Progenitor cell of endocrine pancreas (in vitro differentiated cells): ENCODE results near the gene AHDC1. TPM values are rescaled to one million over a fixed set of nuclear protein-coding genes. Genes with fewer than 3 reads are reported as not detected.
A peak's percentile ranks its signal among the peaks of the same experiment; 100 is the strongest.

Experiments
- DNase-seq: peaks from one replicate; pipeline ENCODE4 v3.0.0; 2021; ENCODE audit warnings: low spot score; ENCODE audit not compliant: unreplicated experiment
- H3K27ac Mint-ChIP-seq: 2 replicates; pipeline ENCODE4 v1.8.0; 2021; ENCODE audit warnings: mild to moderate bottlenecking, moderate library complexity, mixed read lengths
- H3K27me3 Mint-ChIP-seq: 2 replicates; pipeline ENCODE4 v1.8.0; 2021; ENCODE audit warnings: mixed read lengths
- H3K36me3 Mint-ChIP-seq: 2 replicates; pipeline ENCODE4 v1.8.0; 2022; ENCODE audit warnings: mixed read lengths; ENCODE audit not compliant: insufficient read depth
- H3K4me1 Mint-ChIP-seq: 2 replicates; pipeline ENCODE4 v1.8.0; 2021; ENCODE audit warnings: low read depth, mixed read lengths
- H3K4me3 Mint-ChIP-seq: 2 replicates; pipeline ENCODE4 v1.8.0; 2021; ENCODE audit warnings: low read depth, mild to moderate bottlenecking, moderate library complexity, mixed read lengths
- H3K9me3 Mint-ChIP-seq: 2 replicates; pipeline ENCODE4 v1.8.0; 2021; ENCODE audit warnings: low read depth, mixed read lengths
- CTCF ChIP-seq: fragments of 200-600 bp; sonication (generic); IDR thresholded peaks from one replicate; pipeline ENCODE4 v1.5.0; 2021; ENCODE audit warnings: antibody characterized with exemption, mild to moderate bottlenecking; ENCODE audit not compliant: unreplicated experiment
- total RNA-seq: library from RNA; stranded (reverse); gene quantifications from 2 replicates; pipeline ENCODE4 v1.2.1, GENCODE V29; 2021

The AHDC1 gene
- total RNA-seq, 1 donor from 2014 or later, result 53.3 TPM

DNA sequence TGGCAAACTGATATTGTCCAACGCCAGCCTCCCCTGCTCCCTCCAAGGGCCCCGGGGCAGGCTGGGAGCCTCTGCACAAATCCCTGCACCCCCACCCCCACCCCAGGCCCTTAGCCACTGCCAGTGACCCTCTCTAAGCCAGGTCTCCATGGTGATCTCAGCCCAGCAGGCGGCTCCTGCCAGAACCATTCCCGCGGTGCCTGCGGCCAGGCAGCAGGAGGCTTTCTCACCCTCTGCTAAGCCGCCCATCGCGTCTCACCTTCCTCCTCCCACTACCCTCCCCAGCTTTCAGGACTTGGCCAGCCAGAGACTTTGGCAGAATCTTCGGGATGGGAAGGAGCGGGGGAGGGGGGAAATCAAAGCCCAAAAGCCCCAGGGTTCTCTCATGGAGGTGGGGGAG, 67.2 kb downstream of the AHDC1 start:
- Mint-ChIP-seq H3K4me1 (peaks cover 19% of the 10 kb centered on the region), H3K27ac (no peak overlapping the region), H3K36me3 (peaks cover 15% of the 10 kb centered on the region), H3K9me3 (no peaks in the 10 kb centered on the region), H3K27me3 (no peaks in the 10 kb centered on the region), H3K4me3 (no peak overlapping the region)
- no peak for TF ChIP-seq CTCF
- DNase-seq, result no peak

- H3K4me1 Mint-ChIP-seq, result peaks cover 19% of the 10 kb centered on the region
- H3K36me3 Mint-ChIP-seq, result peaks cover 15% of the 10 kb centered on the region
- no peak for DNase-seq
- H3K27me3 Mint-ChIP-seq, result no peaks in the 10 kb centered on the region
- no peak for TF ChIP-seq CTCF
- H3K9me3 Mint-ChIP-seq, result no peaks in the 10 kb centered on the region
- peak overlapping the region; percentile 65 for H3K27ac Mint-ChIP-seq
- no peak overlapping the region for H3K4me3 Mint-ChIP-seq
Measured at GRCh38 chr1:27536010-27536757, 67.8 kb downstream of the AHDC1 start.

DNA sequence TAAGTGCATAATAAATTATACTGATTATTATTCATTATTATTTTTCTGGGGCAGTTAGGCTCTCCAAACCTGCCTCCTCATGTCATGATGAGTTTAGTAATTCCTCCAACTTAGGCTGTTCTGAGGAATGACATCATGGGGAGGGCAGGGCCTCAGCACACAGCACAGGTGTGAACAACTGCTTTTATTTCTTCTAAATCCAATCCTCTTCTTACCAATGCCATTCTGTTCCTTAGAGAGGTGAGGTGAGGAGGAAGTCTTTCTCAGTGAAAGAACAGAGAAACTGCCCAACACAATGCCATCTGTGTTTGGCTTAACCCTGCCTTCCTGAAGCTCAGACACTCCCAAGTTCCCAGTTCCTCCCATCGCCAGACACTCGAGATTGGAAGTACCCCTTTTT, 68.6 kb downstream of the AHDC1 start:
- Mint-ChIP-seq H3K9me3 (no peaks in the 10 kb centered on the region), H3K4me3 (no peak overlapping the region), H3K4me1 (peaks cover 18% of the 10 kb centered on the region), H3K27me3 (no peaks in the 10 kb centered on the region), H3K36me3 (peaks cover 15% of the 10 kb centered on the region), H3K27ac (no peak overlapping the region)
- no peak for TF ChIP-seq CTCF
- DNase-seq, result no peak

- Mint-ChIP-seq H3K4me1 (peaks cover 26% of the 10 kb centered on the region), H3K27ac (peak overlapping the region; percentile 49)
Measured at GRCh38 chr1:27531959-27532685, 71.8 kb downstream of the AHDC1 start.

GRCh38 chr1:27530192-27530591, 73.8 kb downstream of the AHDC1 start:
- no peaks in the 10 kb centered on the region for H3K27me3 Mint-ChIP-seq
- H3K9me3 Mint-ChIP-seq, result no peaks in the 10 kb centered on the region
- H3K36me3 Mint-ChIP-seq, result peaks cover 9% of the 10 kb centered on the region
- no peak for TF ChIP-seq CTCF
- peaks cover 34% of the 10 kb centered on the region for H3K4me1 Mint-ChIP-seq
- DNase-seq, result no peak
- no peak overlapping the region for H3K4me3 Mint-ChIP-seq
- no peak overlapping the region for H3K27ac Mint-ChIP-seq

More at GRCh38 chr1:27531959-27532685, 71.8 kb downstream of the AHDC1 start:
- Mint-ChIP-seq H3K27me3 (no peaks in the 10 kb centered on the region), H3K36me3 (peaks cover 9% of the 10 kb centered on the region), H3K4me3 (no peak overlapping the region), H3K9me3 (no peaks in the 10 kb centered on the region)
- DNase-seq, result no peak
- no peak for TF ChIP-seq CTCF
